GM21717 (cell line): ENCODE data around the gene TAAR5.
A peak's percentile ranks its signal among the peaks of the same experiment; 100 is the strongest.
"Not testable (repeated sequence)": the region's sequence is repeated elsewhere in the genome, so short reads cannot be mapped to it uniquely, and the experiment has no call there.

ENCODE experiments used
- ATAC-seq: cut with Tn5 transposase; IDR thresholded peaks from one replicate; pipeline ENCODE4 v1.9.1; 2021; ENCODE audit warnings: mild to moderate bottlenecking, moderate library complexity; ENCODE audit not compliant: unreplicated experiment

Gene TAAR5, protein sequence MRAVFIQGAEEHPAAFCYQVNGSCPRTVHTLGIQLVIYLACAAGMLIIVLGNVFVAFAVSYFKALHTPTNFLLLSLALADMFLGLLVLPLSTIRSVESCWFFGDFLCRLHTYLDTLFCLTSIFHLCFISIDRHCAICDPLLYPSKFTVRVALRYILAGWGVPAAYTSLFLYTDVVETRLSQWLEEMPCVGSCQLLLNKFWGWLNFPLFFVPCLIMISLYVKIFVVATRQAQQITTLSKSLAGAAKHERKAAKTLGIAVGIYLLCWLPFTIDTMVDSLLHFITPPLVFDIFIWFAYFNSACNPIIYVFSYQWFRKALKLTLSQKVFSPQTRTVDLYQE

DNA sequence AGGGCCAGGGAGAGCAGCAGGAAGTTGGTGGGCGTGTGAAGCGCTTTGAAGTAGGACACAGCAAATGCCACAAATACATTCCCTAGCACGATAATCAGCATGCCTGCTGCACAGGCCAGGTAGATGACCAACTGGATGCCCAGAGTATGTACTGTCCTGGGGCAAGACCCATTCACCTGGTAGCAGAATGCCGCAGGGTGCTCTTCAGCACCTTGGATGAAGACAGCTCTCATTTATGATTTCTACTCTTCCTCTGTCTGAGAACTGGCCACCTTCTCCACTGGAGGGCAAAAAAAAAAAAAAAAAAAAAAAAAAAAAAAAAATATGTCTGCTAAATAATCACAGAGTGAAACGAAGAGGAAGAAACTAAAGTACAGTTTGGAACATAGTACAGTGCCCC is at the start of gene TAAR5:
Gene TAAR5 (minus strand): TSS at position 288 of the 400 bp plus-strand sequence. CDS start 55 bp downstream, at position 233.
- ATAC-seq, result no peak

DNA sequence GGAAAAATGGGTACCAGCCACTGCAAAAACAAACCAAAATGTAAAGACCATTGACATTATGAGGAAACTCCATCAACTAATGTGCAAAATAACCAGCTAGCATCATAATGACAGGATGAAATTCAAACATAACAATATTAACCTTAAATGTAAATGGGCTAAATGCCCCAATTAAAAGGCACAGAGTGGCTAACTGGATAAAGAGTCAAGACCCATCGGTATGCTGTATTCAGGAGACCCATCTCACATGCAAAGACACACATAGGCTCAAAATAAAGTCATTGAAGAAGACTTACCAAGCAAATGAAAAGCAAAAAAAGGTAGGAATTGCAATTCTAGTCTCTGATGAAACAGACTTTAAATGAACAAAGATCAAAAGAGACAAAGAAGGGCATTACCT is 47.6 kb upstream of the TAAR5 start:
- ATAC-seq, result not testable (repeated sequence)

DNA sequence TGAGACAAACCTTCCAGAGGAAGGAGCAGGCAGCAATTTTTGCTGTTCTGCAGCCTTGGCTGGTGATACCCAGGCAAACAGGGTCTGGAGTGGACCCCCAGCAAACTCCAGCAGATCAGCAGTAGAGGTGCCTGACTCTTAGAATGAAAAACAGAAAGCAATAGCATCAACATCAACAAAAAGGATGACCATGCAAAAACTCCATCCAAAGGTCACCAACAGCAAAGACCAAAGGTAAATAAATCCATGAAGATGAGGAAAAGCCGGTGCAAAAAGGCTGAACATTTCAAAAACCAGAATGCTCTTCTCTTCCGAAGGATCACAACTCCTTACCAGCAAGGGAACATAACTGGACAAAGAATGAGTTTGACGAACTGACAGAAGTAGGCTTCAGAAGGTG is 46.4 kb upstream of the TAAR5 start:
- ATAC-seq, result not testable (repeated sequence)

DNA sequence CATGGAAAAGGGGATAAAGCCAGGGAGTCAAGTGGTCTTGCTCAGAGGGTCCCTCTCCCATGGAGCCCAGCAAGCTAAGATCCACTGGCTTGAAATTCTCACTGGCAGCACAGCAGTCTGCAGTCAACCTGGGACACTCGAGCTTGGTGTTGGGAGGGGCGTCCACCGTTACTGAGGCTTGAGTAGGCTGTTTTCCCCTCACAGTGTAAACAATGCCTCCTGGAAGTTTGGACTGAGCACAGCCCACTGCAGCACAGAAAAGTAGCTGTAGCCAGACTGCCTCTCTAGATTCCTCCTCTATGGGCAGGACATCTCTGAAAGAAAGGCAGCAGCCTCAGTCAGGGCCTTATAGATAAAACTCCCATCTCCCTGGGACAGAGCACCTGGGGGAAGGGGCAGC is 45.7 kb upstream of the TAAR5 start:
- not testable (repeated sequence) for ATAC-seq

DNA sequence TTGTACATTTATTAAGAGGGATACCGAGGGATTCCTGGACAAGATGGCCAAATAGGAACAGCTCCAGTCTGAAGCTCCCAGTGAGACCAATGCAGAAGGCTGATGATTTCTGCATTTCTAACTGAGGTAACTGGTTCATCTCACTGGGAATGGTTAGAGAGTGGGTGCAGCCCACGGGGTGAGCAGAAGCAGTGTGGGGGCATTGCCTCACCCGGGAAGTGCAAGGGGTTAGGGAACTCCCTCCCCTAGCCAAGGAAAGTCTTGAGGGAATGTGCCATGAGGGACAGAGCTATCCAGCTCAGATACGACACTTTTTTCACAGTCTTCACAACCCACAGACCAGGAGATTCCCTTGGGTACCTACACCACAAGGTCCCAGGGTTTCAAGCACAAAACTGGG is 45.3 kb upstream of the TAAR5 start:
- ATAC-seq, result no peak

DNA sequence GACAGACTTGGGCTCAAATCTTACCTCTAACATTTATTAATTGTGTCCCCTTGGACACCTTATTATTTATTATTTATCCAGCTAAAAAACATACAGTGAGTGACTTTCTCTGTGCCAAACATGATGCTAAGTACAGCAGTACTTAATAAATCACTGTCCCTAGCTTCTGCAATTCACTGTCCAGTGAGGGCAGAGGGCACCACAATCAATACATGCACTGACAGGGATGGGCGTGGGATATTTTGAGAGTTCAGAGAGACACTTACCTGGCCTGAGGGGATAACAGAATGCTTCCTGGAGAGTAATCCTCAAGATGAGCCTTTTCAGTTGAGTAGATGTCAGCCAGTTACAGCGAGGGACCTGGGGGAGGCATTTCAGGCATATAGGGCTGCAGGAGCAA is 43.8 kb upstream of the TAAR5 start:
- no peak for ATAC-seq

DNA sequence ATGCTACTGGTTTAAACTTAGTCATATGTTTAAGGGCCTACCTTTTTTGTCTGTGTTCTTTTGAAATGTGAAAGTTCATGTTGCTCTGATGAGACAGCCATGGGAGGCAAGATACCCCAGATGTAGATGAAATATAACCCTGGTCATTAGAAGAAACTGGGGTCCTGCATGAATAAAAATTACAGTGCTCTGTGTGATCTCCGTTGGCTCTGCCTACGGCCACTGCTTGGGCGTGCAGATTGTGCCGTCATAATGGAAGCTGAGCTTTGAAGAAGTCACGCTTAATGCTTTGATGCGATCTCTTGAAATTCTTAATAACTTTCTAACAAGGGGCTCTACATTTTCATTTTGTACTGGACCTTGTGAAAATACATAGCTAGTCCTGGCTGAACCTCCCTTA is 34.6 kb upstream of the TAAR5 start, which contains the start of gene TAAR2:
Gene TAAR2 (minus strand): TSS at position 101 of the 400 bp plus-strand sequence. CDS start 0 bp downstream, at position 101.
- no peak for ATAC-seq

DNA sequence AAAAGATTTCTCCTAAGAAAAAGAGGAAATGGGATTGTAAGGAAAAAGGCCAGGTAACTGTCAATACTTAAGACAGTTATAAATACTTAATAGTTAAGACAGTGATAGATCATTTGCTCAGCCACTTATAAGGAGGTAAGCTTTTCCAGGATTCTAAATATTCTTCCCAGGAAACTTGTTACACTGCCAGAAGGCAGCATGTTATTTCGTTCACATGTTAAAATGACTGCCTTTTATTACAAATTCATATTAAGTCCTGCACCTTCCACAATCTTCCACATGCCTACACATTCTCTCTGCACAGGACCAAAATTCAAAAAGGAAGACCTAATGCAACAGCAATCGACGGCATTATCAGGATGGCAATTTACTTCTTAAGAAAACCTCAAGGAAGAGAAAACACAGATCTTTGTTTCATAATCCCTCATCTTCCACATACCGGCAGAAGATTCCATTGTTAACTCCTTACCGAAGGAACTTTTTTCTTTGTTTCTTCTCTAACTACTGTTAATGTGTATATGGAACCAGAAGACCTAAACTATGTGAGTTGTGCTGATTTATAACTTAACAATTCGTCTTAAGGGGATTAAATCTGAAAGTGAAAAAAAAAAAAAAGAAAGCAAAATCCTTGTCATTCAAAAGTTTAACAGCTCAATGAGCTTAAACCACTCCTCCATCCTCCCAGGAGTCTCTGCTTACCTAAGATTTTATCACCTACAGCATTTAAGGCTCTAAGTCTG is 33.7 kb upstream of the TAAR5 start:
- ATAC-seq, result no peak

DNA sequence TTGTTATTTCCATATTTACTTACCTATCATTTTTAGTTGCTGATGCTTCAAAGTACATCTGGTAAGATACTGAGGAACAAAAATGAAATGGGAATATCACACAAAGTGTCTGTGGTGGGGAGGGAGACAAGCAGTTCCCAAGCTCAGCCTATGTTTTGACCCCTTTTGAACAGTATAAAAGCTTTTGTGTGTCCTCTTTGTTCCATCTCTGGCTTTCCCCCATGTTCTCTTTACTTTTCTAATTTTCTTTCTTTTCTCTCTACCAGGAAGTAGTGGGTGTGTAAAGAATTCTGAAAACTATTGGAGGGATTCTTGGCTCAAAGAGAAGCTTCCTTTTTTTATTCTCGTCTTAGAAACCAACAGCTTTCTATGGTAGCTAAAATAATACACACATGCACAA is 27.1 kb upstream of the TAAR5 start:
- no peak for ATAC-seq

DNA sequence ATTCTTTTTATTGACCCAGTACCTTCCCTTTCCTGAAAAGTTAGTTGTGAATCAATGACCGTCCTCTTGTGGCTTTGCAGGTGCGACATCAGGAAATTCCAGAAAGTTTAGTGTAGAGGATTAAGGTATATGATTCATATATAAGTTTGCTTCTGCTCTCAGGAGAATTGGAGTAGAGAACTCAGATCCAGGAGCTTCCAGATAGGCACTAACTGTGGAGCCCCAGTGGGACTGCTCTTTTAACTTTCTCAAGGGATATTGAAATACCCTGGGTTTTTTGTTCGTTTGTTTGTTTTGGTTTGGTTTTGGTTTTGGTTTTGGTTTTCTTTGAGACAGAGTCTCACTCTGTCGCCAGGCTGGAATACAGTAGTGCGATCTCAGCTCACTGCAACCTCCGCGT is 25.0 kb upstream of the TAAR5 start:
- ATAC-seq, result no peak

DNA sequence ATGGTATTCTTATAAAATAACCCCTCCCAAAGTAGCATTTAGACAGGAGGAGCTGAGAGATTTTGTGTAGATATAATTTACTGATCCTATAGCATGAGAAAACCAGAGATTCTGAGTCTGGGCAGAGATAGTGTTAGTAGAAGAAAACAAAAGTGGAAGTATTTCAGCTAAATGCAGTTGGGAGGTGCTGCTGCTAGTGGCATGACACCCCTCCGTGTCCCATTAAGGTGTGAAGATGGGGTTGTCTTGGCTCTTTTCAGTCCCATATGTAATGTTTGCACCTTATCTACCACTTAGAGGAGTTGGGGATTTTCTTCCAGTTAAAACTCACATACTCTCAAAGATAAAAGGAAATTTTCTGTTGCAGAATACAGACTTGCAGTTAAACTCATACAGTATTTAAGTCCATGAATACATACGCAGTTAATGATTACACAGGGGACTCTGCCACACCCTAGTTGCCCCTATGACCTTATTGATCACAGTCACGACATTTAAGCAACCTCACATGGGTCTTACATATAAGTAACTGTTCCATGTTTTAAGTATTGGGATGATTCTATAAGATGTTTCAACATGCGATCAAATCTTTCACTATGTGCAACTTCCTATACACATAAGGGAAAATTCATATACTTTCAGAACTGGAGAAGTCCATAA is 23.0 kb upstream of the TAAR5 start:
- no peak for ATAC-seq

DNA sequence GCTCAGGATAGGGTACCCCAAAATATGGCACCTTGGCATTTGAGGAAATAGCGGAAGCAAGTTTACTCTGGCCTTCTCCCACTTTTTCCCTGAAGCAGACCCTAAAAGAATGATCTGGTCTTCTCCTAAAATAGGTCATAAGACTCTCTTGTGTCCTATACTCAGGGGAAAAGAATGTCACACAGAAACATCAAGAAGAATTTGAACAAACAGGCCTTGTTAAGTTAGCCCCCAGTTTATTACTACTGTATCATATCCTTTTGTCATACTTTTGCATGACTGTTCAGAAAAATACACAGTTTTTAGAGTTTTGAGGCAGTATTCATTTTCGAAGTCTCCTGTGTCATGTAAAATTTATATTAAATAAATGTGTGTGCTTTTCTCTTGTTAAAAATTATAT is 22.1 kb upstream of the TAAR5 start:
- ATAC-seq, result no peak

DNA sequence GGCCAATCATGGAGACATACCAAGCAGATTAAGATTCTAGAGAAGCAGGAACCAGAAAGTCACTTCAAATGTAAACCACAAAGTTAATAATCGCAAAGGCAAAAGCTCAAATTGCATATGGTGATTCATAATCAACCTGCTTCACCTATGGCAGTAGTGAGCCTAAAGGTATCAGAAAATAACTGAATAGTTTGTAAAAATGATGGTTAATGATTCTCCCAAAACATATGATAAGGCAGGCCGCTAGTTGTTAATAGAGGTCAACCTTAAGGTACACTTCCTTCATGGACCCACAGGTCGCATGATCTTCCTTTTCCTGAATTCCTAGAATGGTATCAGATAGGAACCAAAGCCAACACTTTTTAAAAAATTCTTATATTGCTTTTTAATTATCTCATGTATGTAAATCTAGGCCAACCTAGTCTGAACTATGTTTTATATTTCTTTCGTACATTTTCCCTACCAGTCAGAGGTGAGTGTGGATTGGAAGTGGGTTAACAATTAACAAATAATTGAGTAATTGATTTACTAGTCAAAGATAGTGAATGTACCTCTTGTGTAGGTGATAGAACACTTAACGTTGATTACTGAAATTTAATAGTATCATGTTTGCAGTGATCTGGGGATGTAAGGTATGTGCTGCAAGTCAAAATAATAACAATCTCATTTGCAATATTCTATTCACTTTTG is 18.1 kb upstream of the TAAR5 start:
- no peak for ATAC-seq

DNA sequence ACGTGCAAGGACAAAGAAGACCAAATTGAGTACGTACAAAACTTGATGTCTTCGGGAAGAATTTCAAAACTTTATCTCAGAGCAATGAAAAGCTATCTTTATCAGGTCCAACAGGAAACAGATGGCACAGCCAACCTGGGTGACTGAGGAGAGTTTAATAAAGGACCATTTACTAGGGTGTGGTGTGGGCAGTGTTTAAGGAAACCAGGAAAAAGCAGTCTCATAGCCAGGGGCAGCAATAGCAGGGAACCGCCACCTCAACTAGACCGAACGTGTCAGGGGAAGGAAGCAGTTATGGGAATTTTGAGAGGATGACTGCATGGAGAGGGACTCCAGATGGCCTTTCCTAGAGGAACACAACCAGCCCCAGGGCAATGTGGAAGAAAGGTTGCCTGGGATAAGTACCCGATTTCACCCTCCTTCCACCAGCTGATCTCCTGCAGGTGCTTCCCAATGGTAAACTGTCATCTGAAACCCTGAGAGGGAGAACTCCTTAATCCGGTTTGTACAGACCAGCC is 15.2 kb upstream of the TAAR5 start:
- no peak for ATAC-seq

DNA sequence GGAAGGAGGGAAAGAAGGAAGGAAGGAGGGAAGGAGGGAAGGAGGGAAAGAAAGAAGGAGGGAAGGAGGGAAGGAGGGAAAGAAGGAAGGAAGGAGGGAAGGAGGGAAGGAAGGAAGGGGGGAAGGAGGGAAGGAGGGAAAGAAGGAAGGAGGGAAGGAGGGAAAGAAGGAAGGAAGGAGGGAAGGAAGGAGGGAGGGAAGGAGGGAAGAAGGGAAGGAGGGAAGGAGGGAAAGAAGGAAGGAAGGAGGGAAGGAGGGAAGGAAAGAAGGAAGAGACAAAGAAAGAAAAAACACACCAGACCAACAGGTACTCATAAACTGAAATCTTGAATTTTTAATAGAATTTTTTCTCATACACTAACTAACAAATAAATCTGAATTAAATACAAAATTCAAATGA is 11.4 kb upstream of the TAAR5 start:
- ATAC-seq, result not testable (repeated sequence)

DNA sequence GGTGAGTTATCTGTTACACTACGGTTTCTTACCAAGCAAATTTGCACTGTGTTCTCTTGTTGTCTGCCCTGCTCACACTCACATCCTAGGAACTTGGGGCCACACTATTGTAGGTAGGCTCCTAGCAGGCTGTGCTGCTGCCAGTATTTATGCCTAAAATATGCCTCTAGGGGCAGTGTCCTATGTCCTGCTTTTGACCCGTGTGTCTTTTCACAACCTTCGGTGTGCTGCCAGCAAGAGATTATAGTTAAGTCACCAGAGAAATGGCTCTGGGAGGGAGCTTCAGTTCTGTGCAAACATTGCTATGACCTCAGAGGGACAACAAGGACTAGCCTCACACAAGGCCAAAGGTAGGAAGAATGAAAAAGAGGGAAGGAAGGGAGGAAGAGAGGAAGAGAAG is 8.9 kb upstream of the TAAR5 start:
- peak; percentile 53 for ATAC-seq

DNA sequence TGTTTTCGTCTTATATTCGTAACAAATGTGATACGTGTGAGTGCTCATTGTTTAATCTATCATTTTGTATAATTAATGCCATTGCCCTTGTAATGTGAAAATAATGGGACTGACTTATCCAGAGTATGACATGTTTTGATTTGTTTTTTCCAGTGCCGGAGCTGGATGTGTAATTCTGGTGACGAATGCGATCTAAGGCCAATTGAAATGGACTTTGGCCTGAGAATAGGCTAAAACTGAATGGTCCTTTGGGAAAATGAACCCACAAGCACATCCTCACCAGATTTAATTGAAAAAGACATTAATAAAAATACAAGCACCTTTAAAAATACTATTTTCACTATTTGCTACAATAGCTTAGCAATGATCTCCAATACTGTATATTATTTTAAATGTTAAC is 6.7 kb upstream of the TAAR5 start:
- ATAC-seq, result no peak

DNA sequence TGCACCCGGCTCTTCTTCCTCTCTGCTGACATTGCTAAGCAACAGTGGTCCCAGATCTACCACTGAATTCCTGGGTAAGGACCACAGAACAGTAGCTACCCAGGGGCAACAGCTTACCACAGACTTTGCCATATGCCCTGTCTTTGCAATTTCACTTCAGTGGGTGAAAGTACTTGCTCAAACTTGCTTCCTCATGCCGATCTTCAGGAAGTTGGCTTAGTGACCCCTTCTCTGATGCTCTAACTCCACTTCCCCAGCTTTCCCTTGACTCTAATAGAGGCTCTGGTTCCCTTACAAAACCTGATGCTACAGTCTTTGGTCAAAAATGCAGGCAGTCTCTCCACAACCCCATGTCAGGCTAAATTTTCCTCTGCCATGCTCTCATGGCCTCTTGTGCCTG is 3.3 kb upstream of the TAAR5 start:
- ATAC-seq, result no peak

DNA sequence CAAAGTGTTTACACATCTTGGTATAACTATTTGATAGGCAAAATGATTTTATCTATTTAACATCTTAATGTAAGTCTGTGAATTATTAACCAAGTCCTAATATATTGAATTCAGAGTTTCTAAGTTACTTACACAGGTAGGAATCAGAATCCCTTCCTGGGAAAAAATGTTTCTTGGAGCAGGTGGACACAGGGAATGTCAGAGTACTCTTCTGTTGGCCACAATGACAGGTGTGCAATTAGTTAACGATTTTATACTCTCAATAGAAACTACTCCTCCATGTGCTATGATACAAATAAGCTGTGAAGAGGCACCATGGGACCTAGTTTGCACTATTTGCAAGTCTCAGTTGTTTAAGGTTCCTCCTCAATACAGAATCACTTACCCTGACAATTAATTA is 821 bp upstream of the TAAR5 start:
- ATAC-seq, result no peak

DNA sequence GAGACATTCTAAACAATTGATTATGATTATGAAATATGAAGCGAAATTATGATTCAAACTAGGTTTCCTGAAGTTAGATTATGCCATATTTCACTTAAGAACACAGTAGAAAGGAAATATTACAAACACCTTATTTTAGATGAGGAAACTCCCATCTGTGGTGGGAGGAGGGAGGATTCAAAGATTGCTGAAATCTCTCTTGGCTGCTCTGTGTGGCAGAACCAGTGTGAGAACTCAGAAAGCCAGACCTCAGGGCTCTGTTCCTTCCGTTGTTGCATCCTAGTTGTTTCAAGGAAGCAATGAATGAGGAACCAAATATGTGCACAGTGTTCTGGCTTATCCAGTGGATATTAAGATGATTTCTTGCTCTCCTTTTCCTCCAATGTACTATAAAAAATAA is 2.1 kb downstream of the TAAR5 start:
- ATAC-seq, result no peak

DNA sequence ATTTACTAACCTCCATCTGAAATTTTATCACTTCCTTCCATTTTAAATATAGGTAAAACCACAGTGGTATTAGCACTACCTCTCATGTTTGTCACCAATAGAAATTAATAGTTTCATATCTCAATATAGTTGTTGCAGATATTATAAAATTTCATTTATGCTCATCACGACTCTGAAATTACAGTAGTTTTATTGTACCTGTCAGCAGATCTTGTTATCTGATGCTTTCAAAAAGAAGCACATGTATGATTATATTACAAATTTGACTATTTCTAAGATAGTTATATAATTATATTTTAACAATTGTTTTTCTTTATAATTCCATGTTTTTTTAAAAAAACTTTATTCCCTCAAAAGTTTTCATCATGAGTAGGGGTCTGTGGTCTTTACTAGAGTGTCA is 4.8 kb downstream of the TAAR5 start:
- ATAC-seq, result no peak
